Activated CD4-positive, alpha-beta T cell treated with anti-CD3 and anti-CD28 coated beads, Interleukin-2, Interleukin-4, amounts not matched to agents 100 ng/mL and 50 ng/mL, durations not matched to agents 16 hours and 8 hours (primary cell): ENCODE data around the gene CAMTA2.

ENCODE experiments used
- DNase-seq: peaks from one replicate; pipeline ENCODE4 v3.0.0-alpha.2; 2020; ENCODE audit warnings: low spot score

Gene CAMTA2

GRCh38 chr17:4969047-4969550 is 18.4 kb downstream of the CAMTA2 start:
- DNase-seq, result peak; percentile 83

- DNase-seq, result peak; percentile 18
Measured at GRCh38 chr17:4968486-4969046, 18.9 kb downstream of the CAMTA2 start.

- peak; percentile 95 for DNase-seq
Measured at GRCh38 chr17:4967539-4968485, 19.7 kb downstream of the CAMTA2 start, which contains the start of gene SPAG7. Gene SPAG7 (minus strand): TSS chr17:4967817. CDS start chr17:4967804, 13 bp downstream.

- DNase-seq, result peak; percentile 99
Measured at GRCh38 chr17:4966844-4967538, 20.5 kb downstream of the CAMTA2 start.

- DNase-seq, result no peak
Measured at GRCh38 chr17:4965311-4965986, 22.0 kb downstream of the CAMTA2 start.

- no peak for DNase-seq
Measured at GRCh38 chr17:4960279-4960922, 27.1 kb downstream of the CAMTA2 start.

GRCh38 chr17:4959261-4959965 is 28.1 kb downstream of the CAMTA2 start:
- DNase-seq, result no peak

- DNase-seq, result no peak
Measured at GRCh38 chr17:4958102-4958501, 29.4 kb downstream of the CAMTA2 start.

GRCh38 chr17:4956493-4957061 is 30.9 kb downstream of the CAMTA2 start:
- DNase-seq, result no peak

- DNase-seq, result no peak
Measured at GRCh38 chr17:4955091-4955490, 32.4 kb downstream of the CAMTA2 start.

GRCh38 chr17:4953451-4953961 is 34.0 kb downstream of the CAMTA2 start:
- DNase-seq, result no peak

GRCh38 chr17:4951486-4951885 is 36.0 kb downstream of the CAMTA2 start:
- no peak for DNase-seq

GRCh38 chr17:4950746-4951204 is 36.7 kb downstream of the CAMTA2 start, which contains the start of gene ENO3:
Gene ENO3 (plus strand): TSS chr17:4951119. CDS start chr17:4951830, 711 bp downstream.
- no peak for DNase-seq

GRCh38 chr17:4950075-4950745 is 37.3 kb downstream of the CAMTA2 start:
- peak; percentile 29 for DNase-seq

GRCh38 chr17:4949321-4950074 is 38.0 kb downstream of the CAMTA2 start:
- peak; percentile 85 for DNase-seq

- peak; percentile 80 for DNase-seq
Measured at GRCh38 chr17:4948931-4949320, 38.5 kb downstream of the CAMTA2 start.

GRCh38 chr17:4948166-4948930 is 39.1 kb downstream of the CAMTA2 start, which contains the start of gene PFN1:
Gene PFN1 (minus strand): TSS chr17:4948530. CDS start chr17:4948394, 136 bp downstream.
- peak; percentile 94 for DNase-seq
